MCF 10A (cell line): ENCODE data around the gene ABLIM2. TPM values are rescaled to one million over a fixed set of nuclear protein-coding genes. Genes with fewer than 3 reads are reported as not detected.
"Not testable (repeated sequence)": the region's sequence is repeated elsewhere in the genome, so short reads cannot be mapped to it uniquely, and the experiment has no call there.

Source experiments
- BruUV-seq: library from RNA; stranded (reverse); fragments of 400-500 nt; replicated peaks from 2 replicates; lab custom pipeline; 2021; lab: Mats Ljungman, UMichigan
- CTCF ChIA-PET: fragments of 300-600 bp; sonication (Branson Sonifier 250); formaldehyde crosslinking; extraction: SDS; loops from one replicate; lab custom pipeline; 2021; ENCODE audit warnings: antibody characterized with exemption, inconsistent platforms; lab: Yijun Ruan, JAX
- POLR2A ChIA-PET: fragments of 300-600, 350-650 bp; sonication (Branson Sonifier 250); formaldehyde crosslinking; extraction: SDS; loops from one replicate; lab custom pipeline; 2020; ENCODE audit warnings: antibody characterized with exemption, inconsistent platforms; lab: Yijun Ruan, JAX
- DNase-seq: peaks from one replicate; pipeline ENCODE4 v3.0.0-alpha.2; 2018; ENCODE audit not compliant: unreplicated experiment
- H3K27ac Mint-ChIP-seq: one replicate; pipeline ENCODE4 v1.8.0; 2022; ENCODE audit warnings: mild to moderate bottlenecking, low read depth, mixed read lengths; ENCODE audit not compliant: unreplicated experiment
- H3K27me3 Mint-ChIP-seq: one replicate; pipeline ENCODE4 v1.8.0; 2022; ENCODE audit warnings: mixed read lengths; ENCODE audit not compliant: insufficient read depth, unreplicated experiment
- H3K36me3 Mint-ChIP-seq: one replicate; pipeline ENCODE4 v1.8.0; 2022; ENCODE audit warnings: mild to moderate bottlenecking, moderate library complexity, mixed read lengths; ENCODE audit not compliant: insufficient read depth, unreplicated experiment
- H3K4me1 Mint-ChIP-seq: one replicate; pipeline ENCODE4 v1.8.0; 2022; ENCODE audit warnings: mixed read lengths; ENCODE audit not compliant: insufficient read depth, unreplicated experiment
- H3K4me3 Mint-ChIP-seq: one replicate; pipeline ENCODE4 v1.8.0; 2022; ENCODE audit warnings: mild to moderate bottlenecking, moderate library complexity, mixed read lengths; ENCODE audit not compliant: unreplicated experiment
- H3K9me3 Mint-ChIP-seq: one replicate; pipeline ENCODE4 v1.8.0; 2022; ENCODE audit warnings: mixed read lengths; ENCODE audit not compliant: unreplicated experiment
- intact Hi-C: fragments of 100-400 bp; cut with micrococcal nuclease; formaldehyde crosslinking; loops from 2 replicates; pipeline ENCODE4 v1.14.1; 2022
- total RNA-seq: library from RNA; stranded (reverse); gene quantifications from 2 replicates; pipeline ENCODE4 v1.2.3, GENCODE V29; 2022
- TF ChIP-seq, protein P1 (sequence below): fragments of 200-600 bp; IDR thresholded peaks from one replicate; pipeline ENCODE4 v1.8.0; 2022; ENCODE audit warnings: antibody characterized with exemption, mild to moderate bottlenecking; ENCODE audit not compliant: unreplicated experiment

The ABLIM2 gene
- total RNA-seq, 1 experiment from 2014 or later = 5.3 TPM

DNA sequence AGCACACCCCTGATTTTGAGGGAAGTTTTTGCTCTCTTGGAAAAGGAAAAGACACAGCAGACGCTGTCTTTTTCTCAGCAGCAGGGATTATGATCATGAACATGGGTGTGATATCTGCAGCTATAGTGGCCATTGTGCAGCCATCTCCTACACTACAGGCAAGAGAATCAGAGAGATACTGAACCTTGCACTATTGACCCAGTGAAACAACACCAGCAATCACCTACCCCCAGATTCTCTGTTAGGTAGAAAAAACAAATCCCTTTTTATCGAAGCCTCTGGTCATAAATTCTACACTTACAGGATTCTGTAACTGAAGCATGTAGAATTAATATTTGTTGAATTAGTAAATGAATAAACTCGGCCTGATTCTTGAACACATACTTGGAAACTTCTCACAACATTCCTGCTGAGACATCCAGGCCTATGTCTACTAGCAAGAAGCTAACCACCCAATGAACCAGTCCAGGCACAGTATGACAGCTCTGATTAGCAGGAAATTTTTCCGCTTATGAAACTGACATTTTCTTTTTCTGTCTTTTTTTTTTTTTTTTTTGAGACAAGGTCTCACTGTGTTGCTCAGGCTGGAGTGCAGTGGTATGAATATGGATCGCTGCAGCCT is 213.9 kb downstream of the ABLIM2 start:
- Mint-ChIP-seq H3K27ac (no peak overlapping the region), H3K27me3 (peaks cover 11% of the 10 kb centered on the region), H3K36me3 (no peaks in the 10 kb centered on the region), H3K4me3 (no peak overlapping the region), H3K4me1 (peaks cover 9% of the 10 kb centered on the region), H3K9me3 (no peaks in the 10 kb centered on the region)
- DNase-seq = no peak
- no TSS peak for BruUV-seq
- ChIA-PET CTCF (interaction anchor here (0.7 kb wide), 2 partner anchors 43 kb away, joined by 3 to 5 read pairs; no protein-coding TSS in a partner anchor), POLR2A (interaction anchor here (1.1 kb wide), 1 partner anchor 33 kb away, joined by 3 read pairs; no protein-coding TSS in a partner anchor)
- TF ChIP-seq, protein P1, sequence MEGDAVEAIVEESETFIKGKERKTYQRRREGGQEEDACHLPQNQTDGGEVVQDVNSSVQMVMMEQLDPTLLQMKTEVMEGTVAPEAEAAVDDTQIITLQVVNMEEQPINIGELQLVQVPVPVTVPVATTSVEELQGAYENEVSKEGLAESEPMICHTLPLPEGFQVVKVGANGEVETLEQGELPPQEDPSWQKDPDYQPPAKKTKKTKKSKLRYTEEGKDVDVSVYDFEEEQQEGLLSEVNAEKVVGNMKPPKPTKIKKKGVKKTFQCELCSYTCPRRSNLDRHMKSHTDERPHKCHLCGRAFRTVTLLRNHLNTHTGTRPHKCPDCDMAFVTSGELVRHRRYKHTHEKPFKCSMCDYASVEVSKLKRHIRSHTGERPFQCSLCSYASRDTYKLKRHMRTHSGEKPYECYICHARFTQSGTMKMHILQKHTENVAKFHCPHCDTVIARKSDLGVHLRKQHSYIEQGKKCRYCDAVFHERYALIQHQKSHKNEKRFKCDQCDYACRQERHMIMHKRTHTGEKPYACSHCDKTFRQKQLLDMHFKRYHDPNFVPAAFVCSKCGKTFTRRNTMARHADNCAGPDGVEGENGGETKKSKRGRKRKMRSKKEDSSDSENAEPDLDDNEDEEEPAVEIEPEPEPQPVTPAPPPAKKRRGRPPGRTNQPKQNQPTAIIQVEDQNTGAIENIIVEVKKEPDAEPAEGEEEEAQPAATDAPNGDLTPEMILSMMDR = no peak
- intact Hi-C loops = no loop called here

DNA sequence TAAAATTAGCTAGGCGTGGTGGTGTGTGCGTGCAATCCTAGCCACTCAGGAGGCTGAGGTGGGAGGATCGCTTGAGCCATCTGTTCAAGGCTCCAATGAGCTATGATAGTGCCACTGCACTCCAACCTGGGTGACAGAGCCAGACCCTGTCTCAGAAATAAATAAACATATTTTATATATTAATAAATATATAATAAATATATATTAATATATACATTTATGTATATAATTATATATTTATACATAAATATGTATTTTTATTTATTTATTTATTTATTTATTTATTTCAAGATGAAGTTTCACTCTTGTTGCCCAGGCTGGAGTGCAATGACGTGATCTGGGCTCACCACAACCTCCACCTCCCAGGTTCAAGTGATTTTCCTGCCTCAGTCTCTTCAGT is 214.9 kb downstream of the ABLIM2 start:
- intact Hi-C loops, POLR2A ChIA-PET, H3K27me3 Mint-ChIP-seq, H3K9me3 Mint-ChIP-seq, H3K36me3 Mint-ChIP-seq, H3K4me3 Mint-ChIP-seq, H3K4me1 Mint-ChIP-seq, H3K27ac Mint-ChIP-seq, BruUV-seq, DNase-seq: not testable (repeated sequence)
- CTCF ChIA-PET = interaction anchor here (0.7 kb wide), 1 partner anchor 44 kb away, joined by 5 read pairs; no protein-coding TSS in a partner anchor

DNA sequence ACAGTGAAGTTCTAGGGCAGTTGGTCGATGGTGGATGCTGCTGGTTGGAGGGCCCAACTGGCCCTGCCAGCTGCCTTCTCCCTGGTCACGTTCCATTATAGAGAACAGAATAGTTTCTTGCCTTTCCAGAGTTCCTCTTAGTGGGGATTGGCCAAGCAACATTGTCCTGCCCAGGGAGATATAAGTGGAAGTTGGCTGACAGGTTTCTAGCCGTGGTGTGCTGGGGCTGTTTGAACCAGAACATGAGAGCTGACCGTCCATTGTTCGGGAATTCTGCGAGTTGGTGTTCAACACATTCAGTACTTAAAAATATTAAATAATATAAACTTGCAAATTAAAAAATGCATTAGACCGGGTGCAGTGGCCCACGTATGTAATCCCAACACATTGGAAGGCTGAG is 215.4 kb downstream of the ABLIM2 start:
- CTCF ChIA-PET = interaction anchor here (1.2 kb wide), 1 partner anchor 17 kb away, joined by 4 read pairs; no protein-coding TSS in a partner anchor
- no TSS peak for BruUV-seq

DNA sequence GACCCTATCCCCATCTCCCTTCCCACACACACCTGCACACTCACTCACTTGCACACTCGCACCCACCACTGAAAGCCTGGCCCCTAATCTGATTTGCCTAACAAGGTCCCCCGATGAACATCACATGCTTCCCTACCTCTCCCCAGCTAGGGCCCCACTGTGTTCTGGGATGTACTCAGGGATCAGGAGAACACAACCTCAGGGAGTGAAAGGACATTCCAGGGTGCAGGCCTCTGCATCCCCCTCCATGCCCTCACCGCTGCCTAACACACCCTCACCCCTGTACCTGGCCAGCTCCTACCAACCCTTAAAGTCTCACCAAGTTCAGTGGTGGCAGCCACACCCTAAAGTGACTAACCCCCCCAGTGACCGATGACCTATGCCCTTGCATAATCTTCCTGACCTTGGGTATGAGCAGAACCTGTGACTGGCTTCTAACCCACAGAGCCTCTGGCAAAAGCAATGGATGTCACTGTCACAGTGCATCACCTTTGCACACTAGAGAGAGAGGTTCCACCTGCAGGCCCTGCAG is 216.6 kb downstream of the ABLIM2 start:
- Mint-ChIP-seq H3K9me3 (no peaks in the 10 kb centered on the region), H3K36me3 (no peaks in the 10 kb centered on the region), H3K27ac (no peak overlapping the region), H3K4me1 (peaks cover 21% of the 10 kb centered on the region), H3K4me3 (no peak overlapping the region), H3K27me3 (no peaks in the 10 kb centered on the region)
- BruUV-seq = no TSS peak
- intact Hi-C loops = no loop called here
- ChIA-PET CTCF (interaction anchor here (0.8 to 1.2 kb wide), 2 partner anchors 18 to 465 kb away, joined by 3 to 4 read pairs; no protein-coding TSS in a partner anchor), POLR2A (interaction anchor here (6.6 kb wide), 1 partner anchor 16 kb away, joined by 62 read pairs; no protein-coding TSS in a partner anchor)
- TF ChIP-seq, protein P1 = no peak
- DNase-seq = no peak

More for the DNA sequence above, 215.4 kb downstream of the ABLIM2 start:
- H3K27ac Mint-ChIP-seq = no peak overlapping the region
- TF ChIP-seq, protein P1 = no peak
- no peaks in the 10 kb centered on the region for H3K9me3 Mint-ChIP-seq
- no peak for DNase-seq
- H3K27me3 Mint-ChIP-seq = no peaks in the 10 kb centered on the region
- H3K36me3 Mint-ChIP-seq = no peaks in the 10 kb centered on the region
- POLR2A ChIA-PET = no interaction called here
- H3K4me1 Mint-ChIP-seq = peaks cover 14% of the 10 kb centered on the region
- intact Hi-C loops = no loop called here
- H3K4me3 Mint-ChIP-seq = no peak overlapping the region
